GM21526 (cell line): ENCODE data around the gene QPCT.
"Not testable (repeated sequence)": the region's sequence is repeated elsewhere in the genome, so short reads cannot be mapped to it uniquely, and the experiment has no call there.

Experiments used
- ATAC-seq: cut with Tn5 transposase; IDR thresholded peaks from one replicate; pipeline ENCODE4 v1.9.1; 2021; ENCODE audit warnings: moderate library complexity; ENCODE audit not compliant: unreplicated experiment, low FRiP score

The QPCT gene

GRCh38 chr2:37344453-37345361 is at the start of gene QPCT:
Gene QPCT (plus strand): TSS chr2:37344630. CDS start chr2:37344732, 102 bp downstream.
- ATAC-seq = no peak

- not testable (repeated sequence) for ATAC-seq
Observed at GRCh38 chr2:37294858-37295257, 49.6 kb upstream of the QPCT start.

DNA sequence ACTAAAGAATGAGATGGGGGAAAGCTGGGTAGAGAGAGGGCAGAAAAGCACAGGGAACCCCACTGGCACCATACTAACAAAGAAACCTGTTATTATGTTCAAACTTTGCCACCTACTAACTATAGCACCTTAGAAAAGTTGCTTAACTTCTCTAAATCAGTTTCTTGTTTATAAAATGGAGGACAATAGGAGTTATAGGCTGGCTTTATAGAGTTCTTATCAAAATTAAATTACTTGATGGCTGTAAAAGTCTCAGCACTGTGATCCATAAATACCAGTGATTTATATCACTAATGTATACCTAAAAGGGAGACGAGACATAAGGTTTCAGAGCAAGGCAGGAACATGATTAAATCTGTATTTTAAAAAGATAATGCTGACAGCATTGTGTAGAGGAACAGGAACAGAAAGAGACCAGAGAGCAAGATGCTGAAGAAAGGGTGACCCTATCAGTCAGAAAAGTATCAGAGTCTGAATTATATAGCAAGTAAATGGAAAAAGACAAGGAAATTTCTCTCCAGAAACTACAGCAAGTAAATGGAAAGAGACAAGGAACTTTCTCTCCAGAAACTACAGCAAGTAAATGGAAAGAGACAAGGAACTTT is 48.9 kb upstream of the QPCT start:
- ATAC-seq = no peak

GRCh38 chr2:37297632-37298031 is 46.8 kb upstream of the QPCT start:
- ATAC-seq = no peak

GRCh38 chr2:37300146-37300545 is 44.3 kb upstream of the QPCT start:
- no peak for ATAC-seq

- ATAC-seq = no peak
Observed at GRCh38 chr2:37300578-37300977, 43.9 kb upstream of the QPCT start.

GRCh38 chr2:37301408-37301807 is 43.0 kb upstream of the QPCT start:
- no peak for ATAC-seq

DNA sequence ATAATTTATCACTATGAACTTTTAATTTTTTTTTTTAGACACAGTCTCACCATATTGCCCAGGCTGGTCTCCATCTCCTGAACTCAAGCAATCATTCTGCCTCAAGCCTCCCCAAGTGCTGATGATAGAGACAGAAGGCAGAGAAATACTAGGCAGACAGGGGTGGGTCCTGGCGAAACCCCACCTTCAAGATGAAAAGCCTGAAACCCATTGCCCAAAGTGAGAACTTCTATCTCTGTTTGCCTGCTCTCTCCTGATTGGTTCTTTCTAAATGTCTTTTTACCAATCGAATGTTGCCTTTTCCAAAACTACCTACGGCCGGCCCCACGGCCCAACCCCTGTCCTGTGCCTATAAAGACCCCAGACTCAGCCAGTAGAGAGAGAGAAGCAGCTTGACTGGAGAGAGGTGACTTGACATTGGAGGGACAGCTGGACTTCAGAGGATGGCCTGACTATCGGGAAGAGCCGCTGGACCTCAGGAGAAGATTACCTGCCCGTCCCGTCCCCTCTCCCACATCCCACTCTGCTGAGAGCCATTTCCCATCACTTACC is 41.7 kb upstream of the QPCT start:
- ATAC-seq = no peak

- ATAC-seq = no peak
Observed at GRCh38 chr2:37306024-37306423, 38.4 kb upstream of the QPCT start.

DNA sequence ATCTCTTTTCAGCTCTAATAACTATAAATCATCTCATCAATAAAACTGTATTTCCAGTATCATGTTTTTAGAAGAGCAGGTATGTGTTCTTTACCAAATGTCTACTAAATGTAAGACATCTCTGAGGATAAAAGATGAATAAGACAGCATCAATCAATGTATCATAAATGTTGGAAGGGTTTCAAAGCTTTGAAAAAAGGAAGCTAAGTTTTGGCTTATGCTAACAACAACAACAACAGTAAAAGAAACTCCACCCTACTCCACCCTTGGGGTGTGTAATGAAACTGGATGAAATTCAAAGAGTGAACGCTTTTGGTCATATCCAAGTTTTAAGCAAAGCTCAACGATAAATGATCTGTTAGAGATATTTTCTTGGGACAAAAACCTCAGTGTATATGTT is 36.9 kb upstream of the QPCT start:
- ATAC-seq = no peak

GRCh38 chr2:37315364-37315763 is 29.1 kb upstream of the QPCT start:
- ATAC-seq = no peak

DNA sequence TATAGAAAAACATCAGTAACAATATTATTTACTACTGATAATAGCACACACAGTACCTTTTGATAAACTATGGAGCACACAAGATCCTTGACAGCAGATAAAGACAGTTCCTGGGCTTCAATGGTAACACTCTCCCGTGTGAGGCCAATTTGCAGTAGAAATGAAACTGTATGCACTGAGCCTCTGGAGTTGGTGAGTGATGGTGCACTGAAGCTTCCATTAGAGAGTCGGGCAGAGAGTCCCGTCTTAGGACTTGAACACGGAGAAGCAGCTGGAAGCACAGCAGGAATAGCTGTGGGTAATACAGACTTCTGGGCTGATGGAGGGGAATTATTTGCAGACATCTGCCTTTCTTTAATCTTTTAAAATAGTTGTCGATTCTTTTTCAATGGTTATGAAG is 28.2 kb upstream of the QPCT start:
- no peak for ATAC-seq

- no peak for ATAC-seq
Observed at GRCh38 chr2:37317746-37318145, 26.7 kb upstream of the QPCT start.

DNA sequence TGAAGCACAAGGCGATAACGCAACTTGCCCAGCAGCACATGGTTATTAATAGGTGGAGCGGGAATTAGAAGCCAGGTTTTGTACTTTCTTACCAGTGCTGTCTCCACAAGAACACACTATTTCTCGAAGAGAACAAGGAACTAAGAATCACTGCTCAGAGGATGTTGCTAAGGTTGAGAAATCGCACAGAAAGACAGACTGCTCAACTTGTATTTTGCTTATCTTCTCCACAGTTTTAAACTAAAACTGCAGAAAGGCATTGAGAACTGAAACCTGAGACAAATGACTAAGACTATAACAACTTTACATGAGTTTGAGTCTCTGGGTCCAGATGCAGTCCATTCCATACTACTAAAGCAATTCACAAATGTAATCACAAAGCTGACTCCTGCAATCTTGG is 26.0 kb upstream of the QPCT start:
- peak; percentile 78 for ATAC-seq

DNA sequence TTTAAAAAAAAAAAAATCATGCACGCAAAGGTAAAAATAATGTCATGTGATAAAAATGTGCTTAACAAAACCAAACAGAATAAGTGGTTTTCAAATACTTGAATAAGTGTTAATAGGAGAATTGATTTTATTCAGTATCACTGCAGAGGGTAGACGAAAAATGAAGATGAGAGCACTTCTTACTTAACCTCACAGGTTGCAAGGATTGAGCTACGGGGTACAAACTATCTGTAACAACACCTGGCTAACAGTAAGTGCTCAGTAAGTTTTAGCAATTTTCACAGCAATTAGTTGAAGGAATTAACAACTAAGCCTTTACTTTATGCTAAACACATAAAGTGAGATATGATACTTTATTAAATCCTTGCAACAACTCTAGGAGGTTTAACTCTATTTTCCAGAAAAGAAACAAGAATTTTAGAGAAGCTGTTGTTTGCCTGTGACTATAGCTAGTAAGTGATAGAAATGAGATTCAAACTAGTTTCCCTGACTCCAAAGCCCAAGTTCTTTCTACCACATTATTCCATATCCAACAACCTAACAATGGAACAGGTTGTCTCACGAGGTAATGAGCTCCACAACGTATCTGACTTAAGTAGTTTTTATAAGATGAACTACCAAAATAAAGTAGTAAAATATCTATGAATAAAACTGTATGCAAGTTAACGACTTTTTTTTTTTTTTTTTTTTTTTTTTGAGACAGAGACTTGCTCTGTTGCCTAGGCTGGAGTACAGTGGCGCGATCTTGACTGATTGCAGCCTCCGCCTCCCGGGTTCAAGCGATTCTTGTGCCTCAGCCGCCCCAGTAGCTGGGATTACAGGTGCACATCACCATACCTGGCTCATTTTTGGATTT is 24.4 kb upstream of the QPCT start:
- ATAC-seq = no peak

DNA sequence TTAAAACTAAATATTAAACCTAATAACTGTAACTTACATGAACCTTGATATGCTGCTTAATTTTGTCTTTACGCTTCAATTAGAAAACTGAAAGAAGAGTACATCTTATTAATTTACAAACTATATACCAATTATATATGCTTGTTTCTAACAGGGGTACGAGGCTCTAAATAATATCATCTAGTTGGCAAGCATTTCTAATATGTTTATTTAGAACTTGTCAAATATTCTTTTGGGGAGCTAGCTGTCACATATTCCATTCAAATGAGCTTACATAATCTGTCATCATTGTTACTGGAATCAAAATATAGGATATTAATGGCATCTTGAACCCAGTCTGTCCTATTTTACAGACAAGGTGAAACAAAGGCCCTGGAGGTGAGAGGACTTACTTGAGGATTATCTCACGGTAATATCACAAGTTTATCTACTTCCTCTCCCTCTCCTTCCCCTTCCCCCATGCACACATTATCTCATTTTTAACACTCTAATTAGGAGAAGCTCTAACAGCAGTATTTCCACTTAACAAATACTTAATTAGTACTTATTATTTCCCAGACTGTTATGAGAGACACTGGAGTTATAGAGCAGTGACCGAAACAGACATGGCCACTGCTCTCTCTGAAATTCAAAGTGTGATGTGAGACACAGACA is 23.3 kb upstream of the QPCT start:
- no peak for ATAC-seq

- no peak for ATAC-seq
Observed at GRCh38 chr2:37322368-37322767, 22.1 kb upstream of the QPCT start.

GRCh38 chr2:37323176-37323780 is 21.2 kb upstream of the QPCT start:
- no peak for ATAC-seq

DNA sequence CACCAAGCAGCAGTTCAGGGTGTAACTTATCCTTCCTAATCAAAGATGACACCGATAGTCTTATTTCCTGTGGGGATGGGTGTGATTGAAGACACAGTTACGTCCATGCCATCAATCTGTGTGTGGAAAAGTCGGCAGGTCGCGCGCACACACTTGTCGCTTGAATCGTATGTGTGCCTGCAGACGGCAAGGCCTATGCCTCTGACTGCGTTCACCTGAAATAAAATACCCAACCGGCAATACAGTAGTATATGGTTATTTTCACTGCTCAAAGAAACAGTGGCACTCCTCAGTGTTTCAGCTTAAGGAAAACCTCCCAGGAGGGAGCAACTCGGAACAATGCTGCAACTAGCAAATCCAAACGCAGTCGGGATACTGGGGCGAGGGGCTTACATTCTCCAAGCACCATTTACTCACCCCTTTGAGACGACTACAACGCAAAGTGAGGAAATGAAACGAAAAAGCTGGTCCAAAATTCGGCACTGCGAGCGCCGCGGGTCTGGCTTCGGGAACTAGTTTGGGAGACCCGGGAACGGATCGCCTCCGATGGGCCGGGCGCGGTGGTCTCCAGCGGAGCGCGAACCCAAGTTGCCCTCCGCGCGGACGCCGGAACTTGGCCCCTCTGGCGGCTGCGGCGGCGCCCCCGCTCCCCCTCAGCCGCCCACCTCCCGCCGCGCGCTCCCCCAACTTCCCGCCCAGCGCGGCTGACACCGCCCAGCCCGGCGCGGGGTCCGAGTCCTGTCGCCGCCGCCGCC is 20.5 kb upstream of the QPCT start:
- ATAC-seq = peak; percentile 30

- ATAC-seq = peak; percentile 60
Observed at GRCh38 chr2:37324536-37324785, 20.0 kb upstream of the QPCT start.
